IPS-18a (cell line): ENCODE data around the gene SORCS3.

Experiments used
- H3K27ac ChIP-seq: one replicate; pipeline ENCODE4 v1.5.1; 2013; ENCODE audit warnings: low read length
- H3K27me3 ChIP-seq: one replicate; pipeline ENCODE4 v1.6.1; 2013; ENCODE audit warnings: mild to moderate bottlenecking, low read length; ENCODE audit not compliant: control insufficient read depth, insufficient read depth
- H3K36me3 ChIP-seq: one replicate; pipeline ENCODE4 v1.6.1; 2013; ENCODE audit warnings: low read depth, low read length; ENCODE audit not compliant: control insufficient read depth
- H3K4me1 ChIP-seq: one replicate; pipeline ENCODE4 v1.6.1; 2013; ENCODE audit warnings: low read depth, low read length; ENCODE audit not compliant: control insufficient read depth
- H3K4me3 ChIP-seq: one replicate; pipeline ENCODE4 v1.5.1; 2013; ENCODE audit warnings: low read length
- H3K9ac ChIP-seq: one replicate; pipeline ENCODE4 v1.6.1; 2013; ENCODE audit warnings: mild to moderate bottlenecking, low read length, moderate library complexity
- H3K9me3 ChIP-seq: one replicate; pipeline ENCODE4 v1.6.1; 2013; ENCODE audit warnings: low read depth, low read length; ENCODE audit not compliant: control insufficient read depth

The SORCS3 gene

GRCh38 chr10:105075031-105075430 lies 433.9 kb downstream of the SORCS3 start:
- no peaks in the 10 kb centered on the region for H3K36me3 ChIP-seq
- no peaks in the 10 kb centered on the region for H3K4me1 ChIP-seq
- H3K27me3 ChIP-seq = no peaks in the 10 kb centered on the region
- H3K9me3 ChIP-seq = no peaks in the 10 kb centered on the region
- H3K27ac ChIP-seq = no peak overlapping the region
- no peak overlapping the region for H3K9ac ChIP-seq
- no peak overlapping the region for H3K4me3 ChIP-seq

GRCh38 chr10:105085980-105086379 lies 444.9 kb downstream of the SORCS3 start:
- Histone ChIP-seq H3K9me3 (no peaks in the 10 kb centered on the region), H3K36me3 (no peaks in the 10 kb centered on the region), H3K27ac (no peak overlapping the region), H3K27me3 (no peaks in the 10 kb centered on the region), H3K4me3 (no peak overlapping the region), H3K9ac (no peak overlapping the region), H3K4me1 (no peaks in the 10 kb centered on the region)

GRCh38 chr10:105094048-105094447 lies 453.0 kb downstream of the SORCS3 start:
- Histone ChIP-seq H3K9me3 (no peaks in the 10 kb centered on the region), H3K4me1 (no peaks in the 10 kb centered on the region), H3K27ac (no peak overlapping the region), H3K36me3 (no peaks in the 10 kb centered on the region), H3K27me3 (no peaks in the 10 kb centered on the region), H3K4me3 (no peak overlapping the region), H3K9ac (no peak overlapping the region)

- Histone ChIP-seq H3K27ac (no peak overlapping the region), H3K9ac (no peak overlapping the region), H3K9me3 (no peaks in the 10 kb centered on the region), H3K4me1 (no peaks in the 10 kb centered on the region), H3K4me3 (no peak overlapping the region), H3K36me3 (no peaks in the 10 kb centered on the region), H3K27me3 (no peaks in the 10 kb centered on the region)
Observed at GRCh38 chr10:105096316-105096715, 455.2 kb downstream of the SORCS3 start.

GRCh38 chr10:105102977-105103376 lies 461.9 kb downstream of the SORCS3 start:
- Histone ChIP-seq H3K4me1 (peaks cover 16% of the 10 kb centered on the region), H3K27me3 (no peaks in the 10 kb centered on the region), H3K36me3 (no peaks in the 10 kb centered on the region), H3K27ac (no peak overlapping the region), H3K9me3 (no peaks in the 10 kb centered on the region), H3K4me3 (no peak overlapping the region), H3K9ac (no peak overlapping the region)

GRCh38 chr10:105104297-105104696 lies 463.2 kb downstream of the SORCS3 start:
- no peaks in the 10 kb centered on the region for H3K36me3 ChIP-seq
- H3K9ac ChIP-seq = no peak overlapping the region
- H3K9me3 ChIP-seq = no peaks in the 10 kb centered on the region
- peaks cover 16% of the 10 kb centered on the region for H3K4me1 ChIP-seq
- no peaks in the 10 kb centered on the region for H3K27me3 ChIP-seq
- no peak overlapping the region for H3K4me3 ChIP-seq
- H3K27ac ChIP-seq = no peak overlapping the region

- Histone ChIP-seq H3K27me3 (no peaks in the 10 kb centered on the region), H3K4me1 (peaks cover 7% of the 10 kb centered on the region), H3K9me3 (no peaks in the 10 kb centered on the region), H3K4me3 (no peak overlapping the region), H3K36me3 (no peaks in the 10 kb centered on the region), H3K9ac (no peak overlapping the region), H3K27ac (no peak overlapping the region)
Observed at GRCh38 chr10:105109164-105109563, 468.1 kb downstream of the SORCS3 start.

- no peaks in the 10 kb centered on the region for H3K27me3 ChIP-seq
- no peak overlapping the region for H3K9ac ChIP-seq
- no peaks in the 10 kb centered on the region for H3K36me3 ChIP-seq
- no peak overlapping the region for H3K27ac ChIP-seq
- H3K4me1 ChIP-seq = peaks cover 3% of the 10 kb centered on the region
- H3K9me3 ChIP-seq = no peaks in the 10 kb centered on the region
- H3K4me3 ChIP-seq = no peak overlapping the region
Observed at GRCh38 chr10:105112862-105113261, 471.8 kb downstream of the SORCS3 start.

- peaks cover 3% of the 10 kb centered on the region for H3K4me1 ChIP-seq
- no peak overlapping the region for H3K27ac ChIP-seq
- no peak overlapping the region for H3K4me3 ChIP-seq
- H3K27me3 ChIP-seq = no peaks in the 10 kb centered on the region
- no peaks in the 10 kb centered on the region for H3K9me3 ChIP-seq
- no peaks in the 10 kb centered on the region for H3K36me3 ChIP-seq
- no peak overlapping the region for H3K9ac ChIP-seq
Observed at GRCh38 chr10:105113666-105114065, 472.6 kb downstream of the SORCS3 start.

- no peak overlapping the region for H3K27ac ChIP-seq
- no peaks in the 10 kb centered on the region for H3K27me3 ChIP-seq
- no peak overlapping the region for H3K4me3 ChIP-seq
- no peaks in the 10 kb centered on the region for H3K36me3 ChIP-seq
- H3K4me1 ChIP-seq = no peaks in the 10 kb centered on the region
- H3K9me3 ChIP-seq = peaks cover 6% of the 10 kb centered on the region
- no peak overlapping the region for H3K9ac ChIP-seq
Observed at GRCh38 chr10:105121743-105122142, 480.7 kb downstream of the SORCS3 start.

GRCh38 chr10:105128111-105128510 lies 487.0 kb downstream of the SORCS3 start:
- Histone ChIP-seq H3K4me1 (no peaks in the 10 kb centered on the region), H3K9ac (no peak overlapping the region), H3K4me3 (no peak overlapping the region), H3K9me3 (no peaks in the 10 kb centered on the region), H3K27me3 (no peaks in the 10 kb centered on the region), H3K36me3 (no peaks in the 10 kb centered on the region), H3K27ac (no peak overlapping the region)

- H3K27ac ChIP-seq = no peak overlapping the region
- no peak overlapping the region for H3K9ac ChIP-seq
- H3K4me1 ChIP-seq = no peaks in the 10 kb centered on the region
- no peaks in the 10 kb centered on the region for H3K36me3 ChIP-seq
- no peaks in the 10 kb centered on the region for H3K27me3 ChIP-seq
- H3K4me3 ChIP-seq = no peak overlapping the region
- H3K9me3 ChIP-seq = no peaks in the 10 kb centered on the region
Observed at GRCh38 chr10:105138358-105138757, 497.3 kb downstream of the SORCS3 start.
